Measurements from ENCODE around the gene PAPLN.

DNA sequence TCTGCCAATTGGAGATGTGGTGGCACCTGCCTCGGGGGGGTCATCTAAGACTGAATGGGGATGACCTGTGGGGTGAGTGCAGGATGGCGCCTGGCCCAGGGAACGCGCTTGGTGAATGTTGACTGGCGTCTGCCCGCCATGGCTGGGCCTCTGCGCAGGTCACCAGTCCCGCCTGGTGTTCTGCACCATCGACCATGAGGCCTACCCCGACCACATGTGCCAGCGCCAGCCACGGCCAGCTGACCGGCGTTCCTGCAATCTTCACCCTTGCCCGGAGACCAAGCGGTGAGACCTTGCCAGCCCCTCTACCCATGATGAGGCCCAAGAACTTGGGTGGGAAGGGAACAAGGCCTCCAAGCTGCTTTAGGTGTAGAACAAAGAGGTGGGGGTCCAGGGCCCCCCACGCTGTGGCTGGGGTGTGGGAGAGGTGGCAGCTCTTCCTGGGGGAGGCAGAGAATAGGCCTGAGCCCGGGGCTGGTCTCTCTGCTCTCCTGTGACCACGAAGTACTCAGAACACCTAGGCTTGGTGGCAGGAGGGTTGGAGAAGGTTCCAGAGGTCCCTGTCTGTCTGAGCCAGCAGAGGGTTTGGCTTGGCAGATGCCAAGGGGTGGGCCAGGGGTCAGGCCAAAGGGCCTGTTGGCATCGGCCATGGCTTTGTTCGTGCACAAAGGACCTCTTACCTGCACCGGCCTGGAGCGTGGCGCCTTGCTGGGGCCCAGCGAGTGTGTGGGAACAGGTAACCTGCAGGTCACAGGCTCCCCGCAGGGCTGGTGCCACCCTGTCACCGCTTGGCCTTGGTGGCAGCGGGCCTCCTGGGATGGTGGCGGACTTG lies 15.4 kb downstream of the PAPLN start:
- TF ChIP-seq, protein P1, sequence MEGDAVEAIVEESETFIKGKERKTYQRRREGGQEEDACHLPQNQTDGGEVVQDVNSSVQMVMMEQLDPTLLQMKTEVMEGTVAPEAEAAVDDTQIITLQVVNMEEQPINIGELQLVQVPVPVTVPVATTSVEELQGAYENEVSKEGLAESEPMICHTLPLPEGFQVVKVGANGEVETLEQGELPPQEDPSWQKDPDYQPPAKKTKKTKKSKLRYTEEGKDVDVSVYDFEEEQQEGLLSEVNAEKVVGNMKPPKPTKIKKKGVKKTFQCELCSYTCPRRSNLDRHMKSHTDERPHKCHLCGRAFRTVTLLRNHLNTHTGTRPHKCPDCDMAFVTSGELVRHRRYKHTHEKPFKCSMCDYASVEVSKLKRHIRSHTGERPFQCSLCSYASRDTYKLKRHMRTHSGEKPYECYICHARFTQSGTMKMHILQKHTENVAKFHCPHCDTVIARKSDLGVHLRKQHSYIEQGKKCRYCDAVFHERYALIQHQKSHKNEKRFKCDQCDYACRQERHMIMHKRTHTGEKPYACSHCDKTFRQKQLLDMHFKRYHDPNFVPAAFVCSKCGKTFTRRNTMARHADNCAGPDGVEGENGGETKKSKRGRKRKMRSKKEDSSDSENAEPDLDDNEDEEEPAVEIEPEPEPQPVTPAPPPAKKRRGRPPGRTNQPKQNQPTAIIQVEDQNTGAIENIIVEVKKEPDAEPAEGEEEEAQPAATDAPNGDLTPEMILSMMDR (IDR thresholded peaks at IDR 0.05; ENCODE audit: insufficient read depth, low read length, poor library complexity, severe bottlenecking) = no peak
- TF ChIP-seq EZH2phosphoT487 (conservative IDR thresholded peaks at IDR 0.05; ENCODE audit: low read length) = no peak

Data from SU-DHL-6 (cell line).